Neural crest cell (in vitro differentiated cells): ENCODE results near the gene LMAN2L. TPM values are rescaled to one million over a fixed set of nuclear protein-coding genes. Genes with fewer than 3 reads are reported as not detected.

ENCODE experiments used
- DNase-seq: peaks from one replicate; pipeline ENCODE4 v3.0.0; 2021; ENCODE audit warnings: low read depth, mixed read lengths, low spot score
- H3K27ac Mint-ChIP-seq: one replicate; pipeline ENCODE4 v1.8.0; 2021; ENCODE audit warnings: mild to moderate bottlenecking, mixed read lengths; ENCODE audit not compliant: unreplicated experiment
- H3K27me3 Mint-ChIP-seq: 2 replicates; pipeline ENCODE4 v1.8.0; 2021; ENCODE audit warnings: low read depth, mild to moderate bottlenecking, mixed read lengths
- H3K36me3 Mint-ChIP-seq: 2 replicates; pipeline ENCODE4 v1.8.0; 2021; ENCODE audit warnings: low read depth, mild to moderate bottlenecking, mixed read lengths
- H3K4me1 Mint-ChIP-seq: 2 replicates; pipeline ENCODE4 v1.8.0; 2021; ENCODE audit warnings: mixed read lengths
- H3K4me3 Mint-ChIP-seq: one replicate; pipeline ENCODE4 v1.8.0; 2021; ENCODE audit warnings: mild to moderate bottlenecking, mixed read lengths
- H3K9me3 Mint-ChIP-seq: 2 replicates; pipeline ENCODE4 v1.8.0; 2021; ENCODE audit warnings: mixed read lengths
- total RNA-seq: library from RNA; stranded (reverse); gene quantifications from 2 replicates; pipeline ENCODE4 v1.2.1, GENCODE V29; 2021
- TF ChIP-seq, protein P1 (sequence below): fragments of 200-600 bp; sonication (generic); conservative IDR thresholded peaks from 2 replicates; pipeline ENCODE4 v1.5.0; 2021; ENCODE audit warnings: antibody characterized with exemption, mild to moderate bottlenecking

Gene LMAN2L
- total RNA-seq, 1 donor from 2014 or later = 25.8 TPM

DNA sequence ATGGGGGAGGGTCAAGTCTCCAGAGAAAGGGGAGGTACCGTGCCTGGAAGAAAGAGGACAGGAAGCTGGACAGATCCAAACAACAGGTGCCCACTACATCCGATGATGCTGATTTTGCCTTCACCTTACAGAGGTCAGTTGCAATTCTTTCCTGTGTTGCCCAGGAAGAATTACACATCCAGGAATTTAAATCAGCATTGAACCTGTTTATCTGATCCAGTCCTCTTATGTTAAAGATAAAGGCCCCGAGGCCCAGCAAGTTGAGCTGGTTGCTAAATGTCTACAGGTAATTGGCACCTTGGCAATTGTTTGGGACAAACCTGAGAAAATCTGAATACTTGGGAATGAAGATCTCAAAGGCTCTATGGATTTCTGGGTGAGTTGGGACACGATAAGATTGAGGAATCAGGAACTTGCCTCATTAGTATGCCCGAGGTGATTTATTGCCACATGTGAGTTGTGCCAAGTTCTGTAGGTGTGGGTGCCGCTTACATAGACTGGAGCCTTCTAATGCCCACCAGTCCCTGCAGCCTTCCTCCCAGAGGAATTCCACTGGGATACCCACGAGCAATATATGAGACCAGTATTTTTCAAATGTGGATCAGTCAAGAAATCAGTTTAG lies 13.9 kb upstream of the LMAN2L start:
- H3K36me3 Mint-ChIP-seq = no peaks in the 10 kb centered on the region
- TF ChIP-seq, protein P1, sequence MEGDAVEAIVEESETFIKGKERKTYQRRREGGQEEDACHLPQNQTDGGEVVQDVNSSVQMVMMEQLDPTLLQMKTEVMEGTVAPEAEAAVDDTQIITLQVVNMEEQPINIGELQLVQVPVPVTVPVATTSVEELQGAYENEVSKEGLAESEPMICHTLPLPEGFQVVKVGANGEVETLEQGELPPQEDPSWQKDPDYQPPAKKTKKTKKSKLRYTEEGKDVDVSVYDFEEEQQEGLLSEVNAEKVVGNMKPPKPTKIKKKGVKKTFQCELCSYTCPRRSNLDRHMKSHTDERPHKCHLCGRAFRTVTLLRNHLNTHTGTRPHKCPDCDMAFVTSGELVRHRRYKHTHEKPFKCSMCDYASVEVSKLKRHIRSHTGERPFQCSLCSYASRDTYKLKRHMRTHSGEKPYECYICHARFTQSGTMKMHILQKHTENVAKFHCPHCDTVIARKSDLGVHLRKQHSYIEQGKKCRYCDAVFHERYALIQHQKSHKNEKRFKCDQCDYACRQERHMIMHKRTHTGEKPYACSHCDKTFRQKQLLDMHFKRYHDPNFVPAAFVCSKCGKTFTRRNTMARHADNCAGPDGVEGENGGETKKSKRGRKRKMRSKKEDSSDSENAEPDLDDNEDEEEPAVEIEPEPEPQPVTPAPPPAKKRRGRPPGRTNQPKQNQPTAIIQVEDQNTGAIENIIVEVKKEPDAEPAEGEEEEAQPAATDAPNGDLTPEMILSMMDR = no peak
- DNase-seq = no peak
- no peak overlapping the region for H3K4me3 Mint-ChIP-seq
- no peaks in the 10 kb centered on the region for H3K4me1 Mint-ChIP-seq
- H3K27ac Mint-ChIP-seq = no peak overlapping the region
- no peaks in the 10 kb centered on the region for H3K9me3 Mint-ChIP-seq
- no peaks in the 10 kb centered on the region for H3K27me3 Mint-ChIP-seq

DNA sequence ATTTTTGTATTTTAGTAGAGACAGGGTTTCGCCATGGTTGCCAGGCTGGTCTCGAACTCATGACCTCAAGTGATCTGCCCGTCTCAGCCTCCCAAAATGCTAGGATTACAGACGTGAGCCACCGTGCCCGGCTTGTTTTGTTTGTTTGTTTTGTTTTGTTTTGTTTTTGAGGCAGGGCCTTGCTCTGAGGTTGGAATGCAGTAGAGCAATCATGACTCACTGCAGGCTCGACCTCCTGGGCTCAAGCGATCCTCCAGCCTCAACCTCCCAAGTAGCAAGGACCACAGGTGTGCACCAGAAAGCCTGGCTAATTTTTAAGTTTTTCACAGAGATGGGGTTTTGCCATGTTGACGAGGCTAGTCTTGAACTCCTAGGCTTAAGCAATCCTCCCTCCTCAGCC lies 11.9 kb upstream of the LMAN2L start:
- H3K27ac Mint-ChIP-seq = no peak overlapping the region
- no peaks in the 10 kb centered on the region for H3K9me3 Mint-ChIP-seq
- no peaks in the 10 kb centered on the region for H3K4me1 Mint-ChIP-seq
- no peaks in the 10 kb centered on the region for H3K27me3 Mint-ChIP-seq
- H3K4me3 Mint-ChIP-seq = no peak overlapping the region
- no peak for DNase-seq
- TF ChIP-seq, protein P1 = no peak
- no peaks in the 10 kb centered on the region for H3K36me3 Mint-ChIP-seq

DNA sequence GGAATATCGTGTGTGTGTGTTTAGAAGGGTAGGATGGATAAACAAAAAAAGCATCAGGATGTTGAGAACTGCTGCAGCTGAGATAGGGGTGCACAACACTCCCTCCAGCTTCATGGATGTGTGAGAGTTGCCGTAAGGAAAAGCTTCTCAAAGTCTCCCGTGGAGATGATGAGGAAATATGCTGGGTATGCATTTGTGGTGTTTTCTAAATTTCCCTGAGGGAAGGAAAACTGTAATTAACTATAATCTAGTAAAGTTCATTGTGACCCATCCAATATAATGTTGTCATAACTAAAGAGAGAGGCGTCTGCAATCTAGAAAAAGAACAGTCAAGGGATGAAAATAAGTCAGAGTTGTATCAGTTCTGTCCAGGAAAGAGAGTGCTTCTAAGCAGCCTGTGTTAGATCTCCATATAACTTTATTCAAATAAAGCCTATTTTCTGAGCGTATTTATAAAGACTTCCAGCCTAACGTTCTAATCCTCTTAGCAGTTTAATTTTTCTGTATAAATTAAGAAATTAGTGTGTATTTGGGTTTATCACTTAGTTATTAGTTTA lies 7.3 kb upstream of the LMAN2L start:
- H3K27me3 Mint-ChIP-seq = no peaks in the 10 kb centered on the region
- no peaks in the 10 kb centered on the region for H3K9me3 Mint-ChIP-seq
- no peaks in the 10 kb centered on the region for H3K36me3 Mint-ChIP-seq
- H3K27ac Mint-ChIP-seq = no peak overlapping the region
- H3K4me1 Mint-ChIP-seq = no peaks in the 10 kb centered on the region
- no peak for DNase-seq
- H3K4me3 Mint-ChIP-seq = no peak overlapping the region
- TF ChIP-seq, protein P1 = no peak

DNA sequence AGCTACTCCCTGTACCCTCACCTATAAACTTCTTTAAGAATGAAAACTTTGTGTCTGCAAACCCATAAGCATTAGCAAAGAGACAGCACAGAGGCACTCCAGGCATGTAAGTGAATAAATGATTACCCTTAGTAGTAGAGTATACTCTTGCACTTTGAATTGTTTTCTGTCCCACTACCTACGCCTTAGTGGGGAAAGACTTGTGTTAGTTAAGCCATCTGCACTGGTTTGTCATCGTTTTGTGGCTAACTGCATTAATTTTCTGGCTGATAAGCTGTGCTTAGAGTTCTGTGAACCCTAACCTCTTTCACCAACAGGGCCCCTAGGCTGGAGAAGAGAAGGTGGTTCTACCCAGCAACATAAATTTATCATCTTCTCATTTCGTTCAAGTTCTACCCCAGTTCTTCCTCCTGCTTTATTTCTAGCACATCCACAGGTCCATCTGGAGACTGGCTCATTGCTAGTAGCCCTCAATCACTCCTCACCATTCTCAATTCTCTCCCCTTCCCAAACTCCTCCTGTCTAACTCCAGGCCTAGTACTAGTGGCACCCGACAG lies 710 bp downstream of the LMAN2L start:
- peaks cover 25% of the 10 kb centered on the region for H3K4me1 Mint-ChIP-seq
- no peaks in the 10 kb centered on the region for H3K36me3 Mint-ChIP-seq
- DNase-seq = no peak
- no peaks in the 10 kb centered on the region for H3K27me3 Mint-ChIP-seq
- peak overlapping the region; percentile 97 for H3K27ac Mint-ChIP-seq
- TF ChIP-seq, protein P1 = no peak
- peak overlapping the region; percentile 96 for H3K4me3 Mint-ChIP-seq
- H3K9me3 Mint-ChIP-seq = no peaks in the 10 kb centered on the region

DNA sequence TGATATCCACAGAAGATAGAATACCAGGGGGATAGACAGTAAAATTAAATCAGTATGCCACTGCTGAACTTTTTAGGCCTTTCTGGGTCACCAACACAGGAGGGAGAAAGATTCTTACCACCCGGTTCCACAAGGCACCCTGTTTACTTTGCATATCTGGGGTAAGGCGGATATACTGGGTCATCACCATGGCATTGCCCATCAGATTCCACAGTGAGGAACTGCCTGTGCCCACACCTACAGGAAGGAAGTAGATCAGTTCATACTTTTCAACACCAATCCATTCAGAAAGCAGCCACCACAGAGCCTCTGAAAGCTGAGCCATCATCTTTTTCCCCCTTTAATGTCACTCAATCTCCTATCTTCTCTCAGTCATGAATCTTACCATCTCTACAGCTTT lies 2.0 kb downstream of the LMAN2L start:
- H3K9me3 Mint-ChIP-seq = no peaks in the 10 kb centered on the region
- peaks cover 25% of the 10 kb centered on the region for H3K4me1 Mint-ChIP-seq
- no peak overlapping the region for H3K27ac Mint-ChIP-seq
- H3K27me3 Mint-ChIP-seq = no peaks in the 10 kb centered on the region
- H3K36me3 Mint-ChIP-seq = no peaks in the 10 kb centered on the region
- TF ChIP-seq, protein P1 = no peak
- DNase-seq = no peak
- H3K4me3 Mint-ChIP-seq = peak overlapping the region; percentile 79
